Posterior cingulate gyrus (tissue), 11 donors: Measurements from ENCODE around the gene C6orf118.

ENCODE experiments used
- DNase-seq, 10 donors: peaks; one replicate each; pipeline versions ENCODE4 v3.0.0 to v3.0.0-alpha.2; 2020 to 2021; ENCODE audit warnings: mixed read lengths in 3 of 10
- intact Hi-C: fragments of 100-400 bp; cut with DNase I; formaldehyde crosslinking; loops from one replicate; pipeline ENCODE4 v1.15.1; 2023

The C6orf118 gene

GRCh38 chr6:165308926-165309731 is at the start of gene C6orf118:
C6orf118 (minus strand) TSS chr6:165309605; CDS start chr6:165309586, 19 bp downstream.
- intact Hi-C loops, result no loop called here

GRCh38 chr6:165345700-165346099 is 36.3 kb upstream of the C6orf118 start:
- DNase-seq, result no peak
- intact Hi-C loops, result no loop called here

More at GRCh38 chr6:165308926-165309731, at the start of gene C6orf118:
- peak; percentile 32 to 93 (median 58) for DNase-seq

GRCh38 chr6:165340532-165340931 is 31.1 kb upstream of the C6orf118 start:
- intact Hi-C loops, result no loop called here
- DNase-seq, result no peak

- intact Hi-C loops, result no loop called here
Observed at GRCh38 chr6:165325609-165326008, 16.2 kb upstream of the C6orf118 start.

GRCh38 chr6:165321555-165322145 is 12.2 kb upstream of the C6orf118 start:
- DNase-seq, result no peak
- intact Hi-C loops, result no loop called here

More at GRCh38 chr6:165325609-165326008, 16.2 kb upstream of the C6orf118 start:
- DNase-seq, result no peak

- intact Hi-C loops, result no loop called here
- DNase-seq, result no peak
Observed at GRCh38 chr6:165321150-165321549, 11.7 kb upstream of the C6orf118 start.

GRCh38 chr6:165317723-165318122 is 8.3 kb upstream of the C6orf118 start:
- intact Hi-C loops, result no loop called here
- no peak for DNase-seq

- no peak for DNase-seq
- intact Hi-C loops, result no loop called here
Observed at GRCh38 chr6:165306955-165307354, 2.5 kb downstream of the C6orf118 start.

- DNase-seq, result peak in 1 of 10 donors; percentile 75
- intact Hi-C loops, result no loop called here
Observed at GRCh38 chr6:165301372-165302246, 7.8 kb downstream of the C6orf118 start.

GRCh38 chr6:165300422-165300936 is 8.9 kb downstream of the C6orf118 start:
- DNase-seq, result no peak
- intact Hi-C loops, result no loop called here

- DNase-seq, result no peak
- intact Hi-C loops, result no loop called here
Observed at GRCh38 chr6:165298875-165299274, 10.5 kb downstream of the C6orf118 start.

GRCh38 chr6:165298402-165298801 is 11.0 kb downstream of the C6orf118 start:
- DNase-seq, result no peak
- intact Hi-C loops, result no loop called here

GRCh38 chr6:165292657-165293056 is 16.7 kb downstream of the C6orf118 start:
- intact Hi-C loops, result no loop called here
- no peak for DNase-seq

GRCh38 chr6:165274611-165275010 is 34.8 kb downstream of the C6orf118 start:
- DNase-seq, result peak in 1 of 10 donors; percentile 31
- intact Hi-C loops, result no loop called here

GRCh38 chr6:165272585-165272984 is 36.8 kb downstream of the C6orf118 start:
- intact Hi-C loops, result no loop called here
- no peak for DNase-seq

- intact Hi-C loops, result no loop called here
- no peak for DNase-seq
Observed at GRCh38 chr6:165268987-165269386, 40.4 kb downstream of the C6orf118 start.

GRCh38 chr6:165266621-165267020 is 42.8 kb downstream of the C6orf118 start:
- intact Hi-C loops, result no loop called here
- DNase-seq, result no peak

GRCh38 chr6:165266191-165266590 is 43.2 kb downstream of the C6orf118 start:
- DNase-seq, result no peak
- intact Hi-C loops, result no loop called here

GRCh38 chr6:165260462-165260861 is 48.9 kb downstream of the C6orf118 start:
- DNase-seq, result no peak
- intact Hi-C loops, result no loop called here

GRCh38 chr6:165249808-165250207 is 59.6 kb downstream of the C6orf118 start:
- intact Hi-C loops, result loop anchor here (10.0 kb wide), 1 partner anchor 1835 kb away; the partner anchor contains the start of gene QKI
- no peak for DNase-seq

GRCh38 chr6:165245701-165246100 is 63.7 kb downstream of the C6orf118 start:
- DNase-seq, result no peak
- intact Hi-C loops, result loop anchor here (10.0 kb wide), 1 partner anchor 1831 kb away; the partner anchor contains the start of gene QKI
